ENCODE results near the gene TBC1D8.

Gene TBC1D8

GRCh38 chr2:101063352-101064124, 87.6 kb downstream of the TBC1D8 start:
- ATAC-seq: peak; percentile 16; the same call in 1 of the 3 replicates
- TF ChIP-seq ZFP30 (CRISPR knock-in tag; IDR thresholded peaks at IDR 0.05) (no peak), ZFP3 (CRISPR knock-in tag; IDR thresholded peaks at IDR 0.05) (no peak), ZNF70 (CRISPR knock-in tag; IDR thresholded peaks at IDR 0.05) (no peak)

GRCh38 chr2:101058386-101058785, 92.8 kb downstream of the TBC1D8 start:
- no peak for ATAC-seq
- TF ChIP-seq ZNF8 (CRISPR knock-in tag; IDR thresholded peaks at IDR 0.05) (no peak), SNAI2 (CRISPR knock-in tag; IDR thresholded peaks at IDR 0.05) (no peak), PPARA (CRISPR knock-in tag; IDR thresholded peaks at IDR 0.05; ENCODE audit: borderline replicate concordance) (no peak), ZFP3 (CRISPR knock-in tag; IDR thresholded peaks at IDR 0.05) (no peak), ISL1 (CRISPR knock-in tag; IDR thresholded peaks at IDR 0.05) (no peak), PATZ1 (CRISPR knock-in tag; IDR thresholded peaks at IDR 0.05; ENCODE audit: borderline replicate concordance) (no peak), OSR1 (CRISPR knock-in tag; IDR thresholded peaks at IDR 0.05) (no peak), ZC3H10 (CRISPR knock-in tag; IDR thresholded peaks at IDR 0.05) (no peak), ZNF70 (CRISPR knock-in tag; IDR thresholded peaks at IDR 0.05) (no peak), ARNTL (CRISPR knock-in tag; IDR thresholded peaks at IDR 0.05; ENCODE audit: borderline replicate concordance, low read depth) (no peak), ESRRG (CRISPR knock-in tag; IDR thresholded peaks at IDR 0.05) (no peak), TSHZ2 (CRISPR knock-in tag; IDR thresholded peaks at IDR 0.05) (no peak), CREB5 (CRISPR knock-in tag; IDR thresholded peaks at IDR 0.05; ENCODE audit: low read depth) (no peak), ZNF565 (CRISPR knock-in tag; conservative IDR thresholded peaks at IDR 0.05; ENCODE audit: low read depth) (no peak), CSDC2 (CRISPR knock-in tag; IDR thresholded peaks at IDR 0.05) (no peak), ZFP30 (CRISPR knock-in tag; IDR thresholded peaks at IDR 0.05) (no peak)

- ATAC-seq: no peak
- TF ChIP-seq TCF4 (CRISPR knock-in tag; IDR thresholded peaks at IDR 0.05; ENCODE audit: borderline replicate concordance) (no peak), CSDC2 (CRISPR knock-in tag; IDR thresholded peaks at IDR 0.05) (no peak), ZC3H10 (CRISPR knock-in tag; IDR thresholded peaks at IDR 0.05) (no peak), GLIS3 (CRISPR knock-in tag; IDR thresholded peaks at IDR 0.05) (no peak)
These were observed 93.9 kb downstream of the TBC1D8 start for GRCh38 chr2:101057051-101057933.

GRCh38 chr2:101053117-101053516, 98.1 kb downstream of the TBC1D8 start:
- ATAC-seq: no peak
- no peak for TF ChIP-seq RARB (CRISPR knock-in tag; IDR thresholded peaks at IDR 0.05)
- TF ChIP-seq PPARA (CRISPR knock-in tag; IDR thresholded peaks at IDR 0.05; ENCODE audit: borderline replicate concordance): no peak
- no peak for TF ChIP-seq ZNF565 (CRISPR knock-in tag; conservative IDR thresholded peaks at IDR 0.05; ENCODE audit: low read depth)
- no peak for TF ChIP-seq TOX (CRISPR knock-in tag; IDR thresholded peaks at IDR 0.05; ENCODE audit: borderline replicate concordance)
- no peak for TF ChIP-seq TSHZ2 (CRISPR knock-in tag; IDR thresholded peaks at IDR 0.05)
- TF ChIP-seq TCF4 (CRISPR knock-in tag; IDR thresholded peaks at IDR 0.05; ENCODE audit: borderline replicate concordance): no peak
- TF ChIP-seq ARNTL (CRISPR knock-in tag; IDR thresholded peaks at IDR 0.05; ENCODE audit: borderline replicate concordance, low read depth): no peak
- TF ChIP-seq ZNF8 (CRISPR knock-in tag; IDR thresholded peaks at IDR 0.05): no peak
- TF ChIP-seq ISL1 (CRISPR knock-in tag; IDR thresholded peaks at IDR 0.05): no peak
- no peak for TF ChIP-seq ZFP3 (CRISPR knock-in tag; IDR thresholded peaks at IDR 0.05)
- no peak for TF ChIP-seq CREB5 (CRISPR knock-in tag; IDR thresholded peaks at IDR 0.05; ENCODE audit: low read depth)
- no peak for TF ChIP-seq SNAI2 (CRISPR knock-in tag; IDR thresholded peaks at IDR 0.05)
- TF ChIP-seq BACH2 (CRISPR knock-in tag; IDR thresholded peaks at IDR 0.05; ENCODE audit: borderline replicate concordance): no peak
- TF ChIP-seq OSR1 (CRISPR knock-in tag; IDR thresholded peaks at IDR 0.05): no peak

Measured in SK-N-SH treated with all-trans-retinoic acid at 6 μM for 48 hours (cell line).